IMR-90 (cell line): ENCODE results near the gene DDX4. TPM values are rescaled to one million over a fixed set of nuclear protein-coding genes. Genes with fewer than 3 reads are reported as not detected.
"Not testable (repeated sequence)": the region's sequence is repeated elsewhere in the genome, so short reads cannot be mapped to it uniquely, and the experiment has no call there.

Experiments used
- ATAC-seq: fragments of 200-7000 bp; cut with Tn5 transposase; 2 replicates; pipeline ENCODE4 v1.9.1; 2020; ENCODE audit warnings: low read depth, mild to moderate bottlenecking, moderate library complexity
- BruUV-seq: library from RNA; stranded (reverse); fragments of 400-500 nt; replicated peaks from 2 replicates; lab custom pipeline; 2021; lab: Mats Ljungman, UMichigan
- CTCF ChIA-PET: fragments of 300-600 bp; formaldehyde crosslinking; extraction: SDS; loops from one replicate; lab custom pipeline; 2021; ENCODE audit warnings: antibody characterized with exemption; lab: Yijun Ruan, JAX
- POLR2A ChIA-PET: fragments of 300-600 bp; sonication (Branson Sonifier 250); formaldehyde crosslinking; loops from one replicate; lab custom pipeline; 2022; ENCODE audit warnings: antibody characterized with exemption; ENCODE audit not compliant: unreplicated experiment; lab: Charles Lee
- DNase-seq: peaks from one replicate; pipeline ENCODE4 v3.0.0; 2013
- H2AFZ ChIP-seq: replicated peaks from 2 replicates; pipeline ENCODE3; 2013; ENCODE audit warnings: low read length, mild to moderate bottlenecking; ENCODE audit not compliant: poor library complexity
- H2AK5ac ChIP-seq: 2 replicates; pipeline ENCODE4 v1.6.1; 2013; ENCODE audit warnings: low read depth, low read length, inconsistent platforms
- H2AK9ac ChIP-seq: replicated peaks from 2 replicates; pipeline ENCODE3; 2013; ENCODE audit warnings: mild to moderate bottlenecking, low read depth, low read length, moderate library complexity; ENCODE audit not compliant: poor library complexity
- H2BK120ac ChIP-seq: 2 replicates; pipeline ENCODE4 v1.6.1; 2013; ENCODE audit warnings: low read depth, low read length, inconsistent platforms
- H2BK15ac ChIP-seq: 3 replicates; pipeline ENCODE4 v1.6.1; 2013; ENCODE audit warnings: low read depth, low read length, inconsistent platforms
- H2BK20ac ChIP-seq: 2 replicates; pipeline ENCODE4 v1.6.1; 2013; ENCODE audit warnings: low read depth, mild to moderate bottlenecking, inconsistent platforms, low read length, moderate library complexity
- H2BK5ac ChIP-seq: 2 replicates; pipeline ENCODE4 v1.6.1; 2013; ENCODE audit warnings: mild to moderate bottlenecking, low read depth, low read length, inconsistent platforms; ENCODE audit not compliant: poor library complexity, severe bottlenecking
- H3K14ac ChIP-seq: replicated peaks from 2 replicates; pipeline ENCODE4 v1.6.1; 2013; ENCODE audit warnings: low read depth, low read length, inconsistent platforms
- H3K18ac ChIP-seq: 2 replicates; pipeline ENCODE4 v1.6.1; 2013; ENCODE audit warnings: low read depth, low read length, control low read depth
- H3K23ac ChIP-seq: 2 replicates; pipeline ENCODE4 v1.6.1; 2013; ENCODE audit warnings: low read depth, low read length, inconsistent platforms
- H3K27ac ChIP-seq: 2 replicates; pipeline ENCODE4 v1.5.1; 2013; ENCODE audit warnings: mild to moderate bottlenecking, control low read depth, low read length; ENCODE audit not compliant: insufficient read depth
- H3K27me3 ChIP-seq: 2 replicates; pipeline ENCODE4 v1.6.1; 2013; ENCODE audit warnings: low read length; ENCODE audit not compliant: control insufficient read depth, insufficient read depth
- H3K36me3 ChIP-seq: 2 replicates; pipeline ENCODE4 v1.6.1; 2013; ENCODE audit warnings: low read length, mixed read lengths; ENCODE audit not compliant: control insufficient read depth, insufficient read depth
- H3K4ac ChIP-seq: 2 replicates; pipeline ENCODE4 v1.6.1; 2013; ENCODE audit warnings: low read depth, low read length, inconsistent platforms
- H3K4me1 ChIP-seq: 2 replicates; pipeline ENCODE4 v1.6.1; 2013; ENCODE audit warnings: low read length, mixed read lengths; ENCODE audit not compliant: control insufficient read depth, insufficient read depth
- H3K4me2 ChIP-seq: 2 replicates; pipeline ENCODE4 v1.6.1; 2013; ENCODE audit warnings: low read depth, mild to moderate bottlenecking, control low read depth, low read length, moderate library complexity
- H3K4me3 ChIP-seq: 2 replicates; pipeline ENCODE4 v1.5.1; 2013; ENCODE audit warnings: low read depth, mild to moderate bottlenecking, control low read depth, low read length, moderate library complexity; ENCODE audit not compliant: insufficient read depth
- H3K56ac ChIP-seq: 2 replicates; pipeline ENCODE4 v1.6.1; 2013; ENCODE audit warnings: low read length, inconsistent platforms; ENCODE audit not compliant: insufficient read depth; ENCODE audit errors: extremely low read depth
- H3K79me1 ChIP-seq, 2 experiments: 2 replicates each; pipeline ENCODE4 v1.6.1; 2013; ENCODE audit warnings: low read length in 2 of 2, inconsistent platforms in 1 of 2, low read depth in 1 of 2
- H3K9ac ChIP-seq: 2 replicates; pipeline ENCODE4 v1.6.1; 2013; ENCODE audit warnings: low read depth, low read length, control low read depth
- H3K9me1 ChIP-seq: 2 replicates; pipeline ENCODE4 v1.6.1; 2013; ENCODE audit warnings: low read length, inconsistent platforms; ENCODE audit not compliant: insufficient read depth
- H3K9me3 ChIP-seq: 2 replicates; pipeline ENCODE4 v1.6.1; 2013; ENCODE audit warnings: low read length; ENCODE audit not compliant: control insufficient read depth, insufficient read depth
- H4K20me1 ChIP-seq: 2 replicates; pipeline ENCODE4 v1.6.1; 2013; ENCODE audit warnings: low read length, inconsistent platforms; ENCODE audit not compliant: insufficient read depth
- H4K5ac ChIP-seq: 2 replicates; pipeline ENCODE4 v1.6.1; 2013; ENCODE audit warnings: mild to moderate bottlenecking, low read depth, low read length, control low read depth
- H4K8ac ChIP-seq, 2 experiments: 2 replicates each; pipeline ENCODE4 v1.6.1; 2013; ENCODE audit warnings: low read depth in 2 of 2, low read length in 2 of 2, control low read depth in 1 of 2, inconsistent platforms in 1 of 2
- H4K91ac ChIP-seq: 2 replicates; pipeline ENCODE4 v1.6.1; 2013; ENCODE audit warnings: low read depth, low read length, inconsistent platforms; ENCODE audit not compliant: insufficient read depth
- ELK1 ChIP-seq: fragments of 150-350 bp; IDR thresholded peaks from 2 replicates; pipeline ENCODE4 v1.6.1; 2016; ENCODE audit warnings: low read depth, mild to moderate bottlenecking, low read length, moderate library complexity, borderline replicate concordance
- MAFK ChIP-seq: IDR thresholded peaks from 2 replicates; pipeline ENCODE4 v1.6.1; 2012; ENCODE audit warnings: low read depth, low read length, improper control_type of control experiment
- MAZ ChIP-seq: IDR thresholded peaks from 2 replicates; pipeline ENCODE4 v1.6.1; 2012; ENCODE audit warnings: low read depth, mild to moderate bottlenecking, low read length, improper control_type of control experiment, moderate library complexity, borderline replicate concordance
- POLR2A ChIP-seq: IDR thresholded peaks from 2 replicates; pipeline ENCODE4 v1.6.1; 2012; ENCODE audit warnings: mild to moderate bottlenecking, low read depth, low read length
- RAD21 ChIP-seq: IDR thresholded peaks from 2 replicates; pipeline ENCODE4 v1.6.1; 2012; ENCODE audit warnings: low read length, improper control_type of control experiment
- RCOR1 ChIP-seq: IDR thresholded peaks from 2 replicates; pipeline ENCODE4 v1.6.1; 2012; ENCODE audit warnings: mild to moderate bottlenecking, low read length, improper control_type of control experiment; ENCODE audit not compliant: insufficient replicate concordance
- RFX5 ChIP-seq: IDR thresholded peaks from 2 replicates; pipeline ENCODE4 v1.8.0; 2012; ENCODE audit warnings: low read depth, mild to moderate bottlenecking, low read length, moderate library complexity
- SMC3 ChIP-seq: fragments of 150-350 bp; IDR thresholded peaks from 2 replicates; pipeline ENCODE4 v1.6.1; 2016; ENCODE audit warnings: low read depth, mild to moderate bottlenecking, antibody characterized with exemption, low read length, moderate library complexity
- WGBS, 2 experiments: methylation state at CpG; one replicate each; pipeline versions ENCODE4 v1.1.5 to v1.1.7; 2013; ENCODE audit warnings: missing lambda C conversion rate in 2 of 2; ENCODE audit not compliant: insufficient read length in 1 of 2; ENCODE audit errors: extremely low coverage in 2 of 2; 5-methylcytosine and 5-hydroxymethylcytosine counted together
- dilution Hi-C: fragments of 300-500 bp; cut with HindIII; formaldehyde crosslinking; loops from one replicate; pipeline ENCODE4 v1.14.3; 2018; ENCODE audit warnings: low sequenced_read_pairs; ENCODE audit not compliant: unreplicated experiment
- in situ Hi-C: fragments of 300-500 bp; cut with MboI; formaldehyde crosslinking; loops from 3 replicates; pipeline ENCODE4 v1.14.3; 2019; ENCODE audit warnings: low sequenced_read_pairs, inconsistent platforms, mixed read lengths
- intact Hi-C: fragments of 100-400 bp; cut with micrococcal nuclease; formaldehyde crosslinking; loops from 2 replicates; pipeline ENCODE4 v1.10.0; 2022
- polyA plus RNA-seq, 3 experiments: library from polyadenylated mRNA; depleted of rRNA; stranded (reverse); fragments of >200 nt; gene quantifications; 2 replicates each; pipeline ENCODE4 v1.2.3, GENCODE V29; 2012; ENCODE audit warnings: low replicate concordance in 1 of 3
- total RNA-seq: library from RNA; depleted of rRNA; stranded (reverse); fragments of >200 nt; gene quantifications from 2 replicates; pipeline ENCODE4 v1.2.3, GENCODE V29; 2012

DDX4 gene
- total and polyA plus RNA-seq, 2 of the 4 experiments (the other 2 are of a cell fraction), result not detected

DNA sequence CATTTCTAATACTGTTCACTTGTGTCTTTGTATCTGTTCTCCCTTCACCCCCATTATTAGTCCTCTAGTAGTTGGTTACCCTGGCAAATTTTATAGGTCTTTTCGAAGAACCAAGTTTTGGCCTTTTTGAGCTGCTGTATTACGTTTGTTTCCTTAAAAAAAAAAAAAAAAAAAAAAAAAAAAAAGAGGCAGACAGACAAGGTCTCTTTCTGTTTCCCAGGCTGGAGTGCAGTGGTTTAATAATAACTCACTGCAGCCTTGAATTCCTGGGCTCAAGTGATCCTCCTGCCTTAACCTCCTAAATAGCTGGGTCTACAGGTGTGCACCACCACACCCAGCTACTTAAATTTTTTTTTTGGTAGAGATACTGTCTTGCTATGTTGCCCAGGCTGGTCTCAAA is 20.9 kb downstream of the DDX4 start:
- ChIA-PET CTCF (interaction anchor here (0.7 kb wide), 1 partner anchor 11 kb away, joined by 3 read pairs; no protein-coding TSS in a partner anchor), POLR2A (no interaction called here)
- Histone ChIP-seq H2BK20ac (no peak overlapping the region), H2AK9ac (no peak overlapping the region), H2AFZ (no peak overlapping the region), H3K4me3 (no peak overlapping the region), H3K9me3 (no peaks in the 10 kb centered on the region), H3K4ac (no peak overlapping the region), H4K5ac (no peak overlapping the region), H3K27me3 (no peaks in the 10 kb centered on the region; the same call in 1 of the 2 replicates), H3K36me3 (no peaks in the 10 kb centered on the region), H3K27ac (no peak overlapping the region), H2BK120ac (no peak overlapping the region), H3K9me1 (no peaks in the 10 kb centered on the region), H2AK5ac (no peak overlapping the region), H3K4me1 (no peaks in the 10 kb centered on the region), H2BK5ac (no peak overlapping the region), H4K8ac (no peak overlapping the region), H3K14ac (no peak overlapping the region), H4K20me1 (no peaks in the 10 kb centered on the region), H3K18ac (no peak overlapping the region), H3K9ac (no peak overlapping the region), H3K79me1 (no peaks in the 10 kb centered on the region), H3K56ac (no peak overlapping the region), H4K91ac (no peak overlapping the region), H3K4me2 (no peak overlapping the region), H3K23ac (no peak overlapping the region), H2BK15ac (no peak overlapping the region)
- WGBS, 2 experiments, result no CpG with 5 or more reads among the region's 2 CpGs
- TF ChIP-seq RCOR1 (no peak), MAFK (no peak), RFX5 (no peak), SMC3 (no peak), MAZ (no peak), RAD21 (no peak), POLR2A (no peak), ELK1 (no peak)
- in situ Hi-C loops, result no loop called here
- no TSS peak for BruUV-seq
- dilution Hi-C loops, result no loop called here
- intact Hi-C loops, result no loop called here
- ATAC-seq (no peak), DNase-seq (no peak)

DNA sequence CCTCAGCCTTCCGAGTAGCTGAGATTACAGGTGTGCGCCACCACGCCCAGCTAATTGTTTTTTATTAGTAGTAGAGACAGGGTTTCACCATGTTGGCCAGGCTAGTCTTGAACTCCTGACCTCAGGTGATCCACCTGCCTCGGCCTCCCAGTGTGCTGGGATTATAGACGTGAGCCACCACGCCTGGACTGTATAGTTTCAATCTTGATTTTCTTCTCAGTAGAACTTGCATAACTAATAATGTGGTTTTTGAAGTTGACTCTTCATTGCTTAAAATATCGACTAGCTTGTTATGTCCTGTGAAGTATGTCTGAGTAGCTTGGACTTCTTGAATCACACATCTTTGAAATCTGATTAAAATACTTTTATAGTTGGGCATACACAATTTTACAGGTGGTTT is 23.9 kb downstream of the DDX4 start:
- H3K9me3 ChIP-seq, H3K9ac ChIP-seq, H2AK9ac ChIP-seq, in situ Hi-C loops, H3K4me3 ChIP-seq, H2AFZ ChIP-seq, H3K4me1 ChIP-seq, dilution Hi-C loops, CTCF ChIA-PET, H2BK20ac ChIP-seq, H3K14ac ChIP-seq, DNase-seq, POLR2A ChIA-PET, H3K27me3 ChIP-seq, H3K18ac ChIP-seq, H2BK120ac ChIP-seq, H4K8ac ChIP-seq, H3K79me1 ChIP-seq, H3K9me1 ChIP-seq, H3K56ac ChIP-seq, H4K91ac ChIP-seq, intact Hi-C loops, H4K5ac ChIP-seq, H2BK15ac ChIP-seq, BruUV-seq, H4K20me1 ChIP-seq, H3K27ac ChIP-seq, H2AK5ac ChIP-seq, H3K4ac ChIP-seq, H3K23ac ChIP-seq, H2BK5ac ChIP-seq, ATAC-seq, H3K4me2 ChIP-seq, H3K36me3 ChIP-seq: not testable (repeated sequence)
- 60% methylated on average over 1 of the region's 7 CpGs; no CpG with 5 or more reads in 1 of the 2 experiments for WGBS, 2 experiments
